Measurements from ENCODE around the gene SGK1.
"Not testable (repeated sequence)": the region's sequence is repeated elsewhere in the genome, so short reads cannot be mapped to it uniquely, and the experiment has no call there.

SGK1 gene

GRCh38 chr6:134304381-134304780, 13.5 kb downstream of the SGK1 start:
- DNase-seq (ENCODE audit: low spot score): not testable (repeated sequence)

- peak; percentile 43 for DNase-seq (ENCODE audit: low spot score)
Measured at GRCh38 chr6:134303891-134304290, 14.0 kb downstream of the SGK1 start.

- DNase-seq (ENCODE audit: low spot score): no peak
Measured at GRCh38 chr6:134299236-134299635, 18.7 kb downstream of the SGK1 start.

GRCh38 chr6:134296762-134297161, 21.1 kb downstream of the SGK1 start:
- no peak for DNase-seq (ENCODE audit: low spot score)

GRCh38 chr6:134295953-134296553, 21.9 kb downstream of the SGK1 start:
- peak; percentile 92 for DNase-seq (ENCODE audit: low spot score)

GRCh38 chr6:134293659-134294161, 24.2 kb downstream of the SGK1 start:
- DNase-seq (ENCODE audit: low spot score): no peak

- no peak for DNase-seq (ENCODE audit: low spot score)
Measured at GRCh38 chr6:134291156-134291555, 26.8 kb downstream of the SGK1 start.

- DNase-seq (ENCODE audit: low spot score): no peak
Measured at GRCh38 chr6:134289204-134289575, 28.7 kb downstream of the SGK1 start.

- peak; percentile 63 for DNase-seq (ENCODE audit: low spot score)
Measured at GRCh38 chr6:134288538-134289203, 29.2 kb downstream of the SGK1 start.

GRCh38 chr6:134287859-134288537, 29.9 kb downstream of the SGK1 start:
- DNase-seq (ENCODE audit: low spot score): no peak

- no peak for DNase-seq (ENCODE audit: low spot score)
Measured at GRCh38 chr6:134282816-134283215, 35.1 kb downstream of the SGK1 start.

GRCh38 chr6:134281388-134281787, 36.5 kb downstream of the SGK1 start:
- DNase-seq (ENCODE audit: low spot score): no peak

GRCh38 chr6:134278000-134278399, 39.9 kb downstream of the SGK1 start:
- DNase-seq (ENCODE audit: low spot score): no peak

- DNase-seq (ENCODE audit: low spot score): not testable (repeated sequence)
Measured at GRCh38 chr6:134276891-134277377, 41.0 kb downstream of the SGK1 start.

- DNase-seq (ENCODE audit: low spot score): no peak
Measured at GRCh38 chr6:134272374-134272773, 45.5 kb downstream of the SGK1 start.

- no peak for DNase-seq (ENCODE audit: low spot score)
Measured at GRCh38 chr6:134267917-134268361, 50.0 kb downstream of the SGK1 start.

GRCh38 chr6:134266776-134267175, 51.1 kb downstream of the SGK1 start:
- no peak for DNase-seq (ENCODE audit: low spot score)

- DNase-seq (ENCODE audit: low spot score): no peak
Measured at GRCh38 chr6:134261766-134262165, 56.1 kb downstream of the SGK1 start.

GRCh38 chr6:134258849-134259306, 59.0 kb downstream of the SGK1 start:
- DNase-seq (ENCODE audit: low spot score): no peak

GRCh38 chr6:134257516-134257915, 60.4 kb downstream of the SGK1 start:
- no peak for DNase-seq (ENCODE audit: low spot score)

- DNase-seq (ENCODE audit: low spot score): no peak
Measured at GRCh38 chr6:134256862-134257261, 61.0 kb downstream of the SGK1 start.

GRCh38 chr6:134255280-134255679, 62.6 kb downstream of the SGK1 start:
- DNase-seq (ENCODE audit: low spot score): not testable (repeated sequence)

GRCh38 chr6:134254118-134254517, 63.8 kb downstream of the SGK1 start:
- no peak for DNase-seq (ENCODE audit: low spot score)
